Measurements from ENCODE around the gene PRKAR1B.

Gene PRKAR1B

DNA sequence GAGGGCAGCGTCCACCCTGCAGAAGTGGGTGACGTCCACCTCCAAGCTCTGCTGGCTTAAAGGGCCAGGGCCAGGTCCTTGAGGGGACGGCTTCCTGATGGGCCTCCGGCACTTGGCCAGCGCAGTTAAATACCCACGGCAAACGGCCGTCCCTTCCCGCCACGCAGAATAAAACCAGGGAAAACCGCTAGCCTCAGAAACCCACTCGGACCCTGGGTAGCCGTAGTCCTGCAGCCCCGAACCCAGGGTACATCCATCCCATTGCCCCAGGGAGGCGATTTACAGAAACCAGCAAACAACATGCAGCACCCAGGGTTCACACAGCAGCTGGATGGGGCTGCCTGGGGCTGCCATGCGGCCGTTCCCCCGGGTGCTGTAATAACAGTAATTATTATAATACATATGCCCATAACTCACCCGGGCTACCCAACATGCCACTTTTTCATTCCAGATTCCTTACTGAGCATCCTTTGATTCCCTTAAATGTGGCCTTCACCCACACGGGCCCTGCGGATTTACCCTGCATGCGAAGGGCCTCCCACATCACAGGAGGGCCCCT is 126.0 kb downstream of the PRKAR1B start:
- no peak for DNase-seq

DNA sequence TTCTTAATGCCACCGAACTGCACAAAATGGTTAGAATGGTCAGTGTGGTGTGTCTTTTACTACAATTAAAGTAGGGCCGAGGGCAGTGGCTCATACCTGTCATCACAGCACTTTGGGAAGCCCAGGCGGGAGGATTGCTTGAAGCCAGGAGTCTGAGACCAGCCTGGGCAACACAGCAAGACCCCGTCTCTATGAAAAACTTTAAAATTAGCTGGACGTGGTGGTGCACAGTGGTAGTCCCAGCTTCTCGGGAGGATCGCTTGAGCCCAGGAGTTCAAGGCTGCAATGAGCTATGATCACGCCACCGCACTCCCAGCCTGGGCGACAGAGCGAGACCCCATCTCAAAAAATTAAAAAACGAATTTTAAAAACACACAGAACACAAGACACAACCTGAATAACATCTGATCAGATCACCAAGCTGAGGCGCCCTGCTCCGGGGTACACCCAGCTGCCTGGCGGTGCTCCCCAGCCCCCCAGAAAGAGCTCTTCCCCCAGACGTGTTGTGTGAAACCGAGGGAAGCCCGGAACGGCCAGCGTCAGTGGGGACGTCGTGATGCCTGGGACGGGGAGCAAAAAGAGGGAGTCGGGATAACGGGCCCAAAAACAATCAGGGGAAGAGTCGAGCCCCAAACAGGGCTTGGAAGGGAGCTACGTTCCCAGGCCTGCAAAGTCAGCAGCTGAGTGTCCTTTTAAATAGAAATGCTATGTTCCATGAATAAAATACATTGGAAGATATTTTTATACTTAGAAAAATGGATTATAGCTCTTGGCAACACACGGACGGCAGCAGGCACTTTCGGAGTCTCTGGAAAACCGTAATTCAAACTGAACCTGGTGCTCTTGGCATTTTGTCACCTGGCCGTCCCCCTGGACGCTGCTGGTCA is 126.7 kb downstream of the PRKAR1B start:
- no peak for DNase-seq

DNA sequence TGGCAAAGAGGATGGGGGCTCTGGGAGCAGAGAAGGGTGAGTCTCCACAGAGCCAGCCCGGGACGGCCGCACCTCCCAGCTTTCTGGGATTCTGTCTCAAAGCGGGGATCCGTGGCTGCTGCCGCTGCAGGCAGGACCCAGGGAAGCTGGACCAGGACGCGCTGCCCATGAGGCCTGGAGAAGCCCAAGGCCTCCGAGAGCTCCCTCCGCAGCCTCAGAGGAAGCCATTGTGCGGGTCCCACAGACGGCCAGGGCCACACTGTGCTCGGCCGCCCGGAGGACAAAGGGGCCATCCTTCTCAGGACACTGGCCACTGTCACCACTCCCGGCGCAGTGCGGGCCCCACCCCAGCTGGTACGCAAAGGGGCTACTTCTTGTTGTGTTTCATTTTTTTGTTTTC is 128.2 kb downstream of the PRKAR1B start:
- DNase-seq: no peak

DNA sequence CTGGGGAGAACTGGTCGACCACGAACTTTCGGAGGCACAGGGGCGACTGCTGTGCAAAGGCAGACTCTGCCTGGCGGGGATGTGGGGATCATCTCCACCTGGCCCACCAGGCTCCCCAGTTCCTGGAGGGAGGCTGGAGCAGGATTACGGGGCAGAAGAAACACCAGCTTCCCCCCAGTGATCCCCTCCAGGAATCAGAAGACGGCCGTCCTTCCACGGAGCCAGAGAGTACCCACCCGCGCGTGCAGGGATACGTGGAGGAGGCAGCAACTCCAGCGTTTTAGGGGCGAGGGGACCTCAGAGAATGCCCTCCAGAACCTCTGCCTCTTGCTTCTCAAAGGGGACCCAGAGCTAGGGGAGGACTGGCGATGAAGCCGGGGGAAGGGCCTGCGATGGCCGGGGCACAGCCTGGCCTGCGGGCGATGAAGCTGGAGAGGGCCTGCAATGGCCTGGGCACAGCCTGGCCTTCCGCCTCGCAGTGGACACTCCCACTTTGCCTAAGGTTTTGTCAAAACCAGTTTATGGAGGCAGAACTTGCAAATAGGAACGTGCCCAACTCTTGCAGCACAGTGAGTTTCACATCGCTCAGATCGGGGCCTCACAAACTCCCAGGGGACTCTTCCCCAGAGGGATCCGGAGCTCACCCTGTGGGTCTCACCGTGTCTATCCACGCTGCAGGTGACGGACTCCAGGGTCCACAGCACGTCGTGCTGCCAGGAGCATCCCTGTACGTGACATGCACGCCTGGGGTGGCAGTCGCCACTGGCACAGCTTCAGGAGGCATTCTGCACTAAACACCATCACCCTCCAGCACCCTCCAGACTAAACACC is 129.5 kb downstream of the PRKAR1B start:
- no peak for DNase-seq

DNA sequence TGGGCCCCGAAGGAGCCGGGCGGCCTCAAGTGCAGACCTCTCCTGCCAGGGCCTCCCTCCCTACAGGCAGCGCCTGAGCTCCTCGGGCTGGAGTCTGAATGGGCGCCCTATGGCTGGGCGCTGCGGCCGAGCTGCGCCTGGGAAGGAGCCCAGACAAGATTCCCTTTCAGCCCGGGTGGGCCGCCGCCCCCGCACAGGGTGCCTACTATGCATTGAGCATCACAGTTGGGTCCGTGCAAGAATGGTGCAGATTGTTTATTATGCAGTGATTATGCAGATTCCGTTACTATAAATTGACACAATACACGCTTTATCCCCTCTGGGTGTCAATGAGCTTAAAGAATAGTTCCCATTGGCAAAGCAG is 130.3 kb downstream of the PRKAR1B start:
- no peak for DNase-seq

DNA sequence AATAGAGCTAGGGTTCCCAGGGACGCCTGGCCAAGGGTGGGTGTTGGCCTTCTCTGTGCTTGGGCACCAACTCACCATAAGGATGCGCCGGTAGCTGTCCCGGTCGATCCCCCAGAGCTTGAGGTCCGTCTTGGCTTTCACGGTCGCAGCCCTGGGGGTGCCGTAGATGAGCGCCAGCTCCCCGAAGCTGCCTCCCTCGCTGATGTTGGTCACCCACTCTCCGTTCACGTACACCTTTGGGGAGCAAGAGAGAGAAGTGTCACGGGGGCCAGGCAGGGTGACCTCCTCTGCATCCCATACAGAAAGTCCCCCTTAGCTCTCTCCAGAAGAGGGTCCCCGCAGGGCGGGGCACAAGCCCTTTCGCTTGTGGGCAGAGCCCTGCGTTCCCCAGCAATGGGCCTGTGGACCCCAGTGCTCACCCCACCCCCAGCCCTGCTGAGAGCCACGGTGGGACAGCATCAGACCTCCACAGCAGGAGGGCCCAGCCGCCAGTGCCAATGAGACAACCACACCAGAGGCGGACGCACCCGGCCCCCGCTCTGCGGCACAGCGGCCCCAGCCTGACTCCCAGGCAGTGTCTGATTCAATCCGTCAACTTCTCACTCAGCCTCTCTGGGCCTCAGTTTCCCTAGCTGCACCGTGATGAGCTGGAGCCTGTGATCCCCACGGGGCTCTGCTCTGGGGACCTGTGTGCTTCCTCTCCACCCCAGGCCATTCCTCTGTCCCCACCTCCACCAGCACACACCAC is 130.8 kb downstream of the PRKAR1B start:
- DNase-seq: no peak

DNA sequence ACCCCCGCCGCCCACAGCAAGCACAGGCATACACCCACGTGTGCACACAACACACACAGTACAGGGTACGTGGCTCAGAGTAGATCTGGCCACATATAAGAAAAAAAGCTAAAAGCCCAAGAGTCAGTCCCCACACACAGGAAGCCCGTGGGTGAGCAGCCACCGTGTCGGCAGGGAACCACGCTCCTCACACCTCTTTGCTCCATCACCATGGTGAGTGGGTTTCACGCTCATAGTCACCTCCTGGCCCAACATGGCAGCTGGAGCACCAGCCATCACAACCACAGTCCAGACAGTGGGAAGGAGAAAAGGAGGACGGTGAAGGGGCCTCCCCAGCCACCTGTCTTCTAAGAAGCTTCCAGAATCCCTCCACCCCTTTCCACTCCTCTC is 131.5 kb downstream of the PRKAR1B start:
- DNase-seq: no peak

DNA sequence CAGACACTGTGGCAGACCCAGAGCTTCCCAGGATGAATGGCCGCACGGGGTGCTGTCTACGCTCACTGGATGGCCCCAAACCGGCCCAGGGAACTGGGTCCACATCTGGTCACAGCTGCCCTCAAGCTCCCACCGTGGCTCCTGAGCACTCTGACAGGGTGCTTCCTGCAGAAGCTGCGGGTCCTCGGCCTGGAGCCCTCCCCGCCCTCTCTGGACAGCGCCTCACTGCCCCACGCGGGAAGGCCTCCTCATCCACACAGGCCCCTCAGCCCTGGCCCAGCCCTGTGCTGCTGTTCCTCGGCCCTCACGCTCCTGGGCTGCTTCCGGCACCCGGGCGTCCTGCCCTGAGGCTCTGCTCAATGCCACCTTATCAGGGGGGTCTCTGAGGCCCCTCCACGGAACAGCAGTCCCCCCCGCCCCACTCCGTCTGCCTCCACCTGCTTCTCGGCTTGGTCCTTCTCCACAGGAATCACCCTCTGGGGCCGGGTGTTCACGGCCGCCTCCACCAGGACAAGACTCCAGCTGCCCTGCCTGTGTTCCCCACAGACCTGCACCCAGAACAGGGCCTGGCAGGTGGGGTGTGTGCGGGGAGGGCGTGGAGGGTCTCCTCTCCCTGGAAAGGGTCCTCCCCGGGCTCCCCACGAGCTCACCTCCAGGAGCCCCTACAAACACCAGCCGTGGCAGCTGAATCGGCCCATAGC is 132.0 kb downstream of the PRKAR1B start:
- no peak for DNase-seq

DNA sequence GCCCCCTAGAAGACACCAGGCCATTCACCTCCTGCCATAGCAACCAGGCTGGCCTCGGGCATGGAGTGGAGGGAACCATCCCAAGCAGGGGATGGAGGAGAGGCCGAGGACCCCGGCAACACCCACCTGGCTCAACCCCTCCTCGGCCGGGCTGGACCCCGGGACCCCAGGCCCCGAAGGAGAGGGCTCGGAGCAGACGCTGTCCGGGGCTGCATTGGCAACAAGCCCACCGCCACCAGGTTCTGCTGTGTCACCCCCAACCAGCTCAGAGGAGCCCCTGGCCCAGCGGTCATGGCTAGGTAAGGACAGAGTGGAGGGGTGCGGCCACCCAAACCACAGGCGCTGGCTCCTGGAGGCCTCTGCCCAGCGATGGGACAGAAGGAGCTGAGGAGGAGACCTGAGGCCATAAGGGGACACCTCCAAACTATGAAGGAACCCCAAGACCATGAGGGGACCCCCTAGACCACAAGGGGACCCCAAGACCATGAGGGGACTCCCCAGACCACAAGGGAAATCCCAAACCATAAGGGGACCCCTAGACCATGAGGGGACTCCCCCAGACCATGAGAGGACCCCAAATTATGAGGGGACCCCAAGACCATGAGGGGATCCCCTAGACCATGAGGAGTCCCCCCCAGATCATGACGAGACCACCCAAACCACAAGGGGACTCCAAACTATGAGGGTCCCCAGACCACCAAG is 132.7 kb downstream of the PRKAR1B start:
- DNase-seq: no peak

DNA sequence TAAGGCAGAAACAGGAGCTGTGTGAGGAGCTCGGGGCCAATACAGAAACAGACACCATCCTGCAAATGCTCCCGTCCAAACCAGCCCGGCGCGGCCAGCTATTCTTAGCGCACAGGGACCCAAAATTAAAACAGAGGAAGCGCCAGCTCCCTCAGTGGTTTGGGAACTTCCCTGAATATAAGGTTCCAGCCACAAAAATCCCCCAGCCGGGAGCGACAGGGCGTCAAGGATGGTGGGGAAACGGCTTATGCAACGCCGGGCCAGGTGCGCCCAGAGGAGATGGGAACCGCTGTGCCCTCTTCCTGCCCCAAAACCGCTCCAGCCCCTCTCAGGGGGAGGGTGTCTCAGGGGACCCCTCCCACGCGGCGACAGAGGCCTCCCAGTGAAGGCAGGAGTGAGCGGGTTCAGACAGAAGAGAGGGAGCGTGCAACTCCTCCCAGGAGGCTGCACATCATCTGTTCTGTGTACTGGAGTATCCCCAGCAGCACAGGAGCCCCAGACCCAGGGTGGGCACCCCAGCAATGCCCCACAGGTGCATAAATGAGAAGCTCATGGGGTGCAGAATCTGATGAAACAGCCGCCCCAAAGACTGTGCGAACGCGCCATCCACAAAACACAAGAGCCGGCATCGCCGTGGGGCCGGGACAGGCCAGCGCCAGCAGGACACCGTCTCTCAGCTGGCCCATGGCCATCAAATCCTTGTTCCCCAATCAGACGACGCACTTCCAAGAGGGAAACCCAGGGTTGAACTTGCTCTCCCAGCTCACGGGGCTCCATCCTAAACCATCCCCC is 133.6 kb downstream of the PRKAR1B start:
- DNase-seq: no peak

DNA sequence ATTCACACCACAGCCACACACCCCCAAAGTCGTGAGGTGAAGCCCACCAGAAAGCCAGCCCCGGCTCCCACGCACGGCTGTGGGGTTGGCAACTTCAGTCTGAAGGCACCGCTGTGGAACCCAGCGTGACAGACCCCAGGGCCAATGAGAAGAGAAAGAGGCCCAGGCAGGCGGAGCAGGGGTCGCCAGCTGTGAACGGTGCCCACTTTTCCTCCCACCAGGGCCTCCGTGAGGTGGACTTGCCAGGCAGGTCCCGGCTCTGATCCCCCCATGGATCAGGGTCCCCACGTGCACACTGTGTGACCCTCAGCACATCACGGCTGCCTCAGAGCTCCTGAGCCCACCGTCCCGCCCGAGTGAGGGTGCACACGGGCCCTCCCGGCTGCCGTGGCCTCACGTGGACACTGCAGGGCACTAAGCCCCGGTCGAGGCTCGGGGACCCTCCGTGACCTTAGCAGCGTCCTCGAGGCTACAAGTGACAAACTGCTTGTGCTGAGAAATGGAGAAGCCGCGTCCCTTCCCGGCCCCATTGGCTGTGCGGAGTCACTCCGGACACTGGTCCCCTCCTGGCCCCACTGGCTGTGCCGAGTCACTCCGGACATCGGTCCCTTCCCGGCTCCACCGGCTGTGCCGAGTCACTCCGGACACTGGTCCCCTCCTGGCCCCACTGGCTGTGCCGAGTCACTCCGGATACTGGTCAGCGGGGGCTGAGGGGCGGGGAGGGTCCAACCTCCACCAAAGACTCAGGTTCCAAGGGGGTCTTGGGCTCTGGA is 135.0 kb downstream of the PRKAR1B start:
- no peak for DNase-seq

DNA sequence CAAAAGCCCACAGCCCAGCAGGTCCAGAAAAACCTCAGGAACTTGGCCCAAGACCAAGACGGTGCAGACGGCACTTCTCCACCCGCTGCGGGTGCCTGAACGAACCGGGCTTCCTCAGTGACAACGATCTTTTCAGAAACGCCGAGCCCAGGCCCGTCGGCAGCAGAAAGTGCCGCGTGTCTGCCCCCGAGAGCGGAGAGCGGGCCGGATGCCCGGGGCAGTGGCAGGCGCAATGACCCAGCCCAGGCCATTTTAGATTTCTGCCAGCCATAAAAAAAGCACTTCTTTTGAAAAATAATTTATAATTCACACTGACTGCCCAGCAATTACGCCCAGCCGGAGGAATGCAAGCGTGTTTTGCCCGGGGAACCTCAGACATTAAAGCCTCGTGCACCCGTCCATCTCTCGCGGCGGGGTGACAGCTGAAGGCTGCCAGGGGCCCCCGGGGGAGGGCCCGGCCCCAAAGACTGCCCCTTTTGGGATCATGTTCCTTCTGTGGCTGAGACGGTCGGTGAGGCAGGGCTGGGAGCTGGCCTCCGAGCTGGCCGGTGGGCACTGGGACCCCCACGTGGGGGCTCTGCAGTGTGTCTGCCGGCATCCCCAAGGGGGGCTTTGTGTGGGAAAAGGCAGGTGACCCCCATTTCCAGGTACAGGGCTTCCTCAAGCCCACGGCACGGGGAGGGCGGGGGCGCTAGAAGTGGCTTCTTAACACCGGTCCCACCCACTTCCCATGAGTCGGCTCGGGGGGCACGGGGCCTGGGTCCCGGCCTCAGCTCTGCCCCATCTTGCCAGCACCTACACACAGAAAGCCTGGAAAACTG is 136.1 kb downstream of the PRKAR1B start:
- DNase-seq: no peak

DNA sequence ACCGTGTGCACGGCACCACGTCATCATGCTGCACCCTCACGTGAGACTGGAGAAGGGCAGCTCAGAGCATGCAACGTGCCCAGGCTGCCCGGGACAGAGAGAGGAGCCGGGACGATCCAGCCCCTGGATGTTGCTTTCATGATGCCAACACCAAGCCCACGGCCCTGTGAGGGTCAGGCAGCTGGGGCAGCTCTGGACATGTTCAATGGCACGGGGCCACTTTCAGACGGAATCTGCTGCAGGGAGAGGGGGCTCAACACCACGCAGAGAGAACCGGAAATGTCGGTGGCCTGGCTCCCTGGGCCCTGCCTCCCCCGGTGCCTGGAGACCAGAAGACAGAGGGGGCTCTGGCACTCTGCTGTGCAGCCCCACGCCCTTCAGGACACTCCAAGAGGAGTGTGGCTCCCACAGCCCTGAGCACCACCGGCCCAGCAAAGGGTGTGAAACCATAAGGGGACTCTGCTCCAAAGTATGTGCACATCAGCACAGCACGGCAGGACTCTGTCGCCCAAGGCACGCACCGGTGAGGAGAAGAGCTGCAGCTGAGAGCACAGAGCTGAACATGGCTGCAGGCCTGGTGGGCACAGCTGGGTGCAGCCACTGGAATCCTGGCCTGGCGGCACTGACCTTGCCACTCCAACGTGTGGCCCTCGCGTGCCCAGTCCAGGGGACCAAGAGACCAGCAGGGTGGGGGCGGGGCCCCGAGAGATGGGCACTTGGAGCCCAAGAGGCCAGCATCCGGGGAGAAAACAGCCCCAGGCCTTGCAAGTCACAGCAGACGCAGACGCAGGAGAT is 137.1 kb downstream of the PRKAR1B start:
- no peak for DNase-seq

DNA sequence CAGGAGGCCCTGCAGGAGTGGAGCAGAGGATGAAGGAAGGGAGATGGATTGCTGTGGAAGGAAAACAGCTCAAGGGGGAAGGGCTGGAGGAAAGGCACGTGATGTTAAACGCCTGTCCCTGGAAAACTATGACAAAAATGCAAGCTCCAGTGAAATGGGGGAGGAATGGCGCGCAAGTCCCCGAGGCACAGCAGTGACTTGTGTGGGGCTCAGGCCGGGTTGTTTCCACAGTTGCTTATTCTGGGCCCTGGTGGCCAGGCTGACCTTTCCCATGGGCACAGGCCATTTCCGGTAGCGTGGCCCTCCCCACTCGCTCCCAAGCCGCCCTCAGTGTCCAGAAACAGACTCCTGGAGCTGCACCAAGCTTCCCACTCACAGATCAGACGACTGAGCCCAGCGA is 139.3 kb downstream of the PRKAR1B start:
- DNase-seq: no peak

DNA sequence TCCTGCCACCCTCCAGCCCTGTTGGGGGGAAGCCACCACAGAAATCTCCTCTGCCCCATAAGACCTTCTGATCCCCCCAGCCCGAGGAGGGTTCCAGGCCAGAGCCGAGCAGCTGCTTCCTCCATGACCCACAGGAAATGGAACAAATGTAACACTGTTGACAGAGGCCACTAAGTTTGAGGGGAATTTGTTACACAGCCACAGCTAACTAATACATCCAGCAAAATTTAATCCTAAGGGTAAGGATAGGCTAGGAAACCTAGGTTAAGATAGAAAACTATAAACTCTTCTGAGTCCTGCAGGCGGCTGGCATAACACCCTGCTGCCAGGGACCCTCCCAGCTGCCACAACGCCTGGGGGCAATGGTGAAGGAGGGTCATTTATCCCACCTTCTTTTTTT is 140.6 kb downstream of the PRKAR1B start:
- DNase-seq: no peak

DNA sequence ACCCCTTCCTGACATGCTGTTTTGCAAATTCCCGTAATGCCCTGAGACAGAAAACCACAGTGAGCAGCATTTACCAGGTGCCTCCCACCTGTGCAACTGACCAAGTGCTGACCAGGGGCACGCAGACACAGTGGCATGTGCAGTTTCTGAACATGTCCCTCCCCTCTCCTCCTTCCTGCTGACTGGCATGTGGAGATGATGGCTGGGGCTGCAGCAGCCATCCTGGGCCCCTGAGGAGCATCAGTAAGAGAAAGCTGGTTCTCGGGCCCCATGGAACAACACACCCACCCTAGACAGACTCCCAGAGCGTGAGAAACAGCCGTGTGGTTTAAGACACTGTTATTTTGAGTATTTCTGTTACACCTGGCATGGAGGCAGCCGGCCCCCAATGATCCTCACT is 141.2 kb downstream of the PRKAR1B start:
- DNase-seq: no peak

DNA sequence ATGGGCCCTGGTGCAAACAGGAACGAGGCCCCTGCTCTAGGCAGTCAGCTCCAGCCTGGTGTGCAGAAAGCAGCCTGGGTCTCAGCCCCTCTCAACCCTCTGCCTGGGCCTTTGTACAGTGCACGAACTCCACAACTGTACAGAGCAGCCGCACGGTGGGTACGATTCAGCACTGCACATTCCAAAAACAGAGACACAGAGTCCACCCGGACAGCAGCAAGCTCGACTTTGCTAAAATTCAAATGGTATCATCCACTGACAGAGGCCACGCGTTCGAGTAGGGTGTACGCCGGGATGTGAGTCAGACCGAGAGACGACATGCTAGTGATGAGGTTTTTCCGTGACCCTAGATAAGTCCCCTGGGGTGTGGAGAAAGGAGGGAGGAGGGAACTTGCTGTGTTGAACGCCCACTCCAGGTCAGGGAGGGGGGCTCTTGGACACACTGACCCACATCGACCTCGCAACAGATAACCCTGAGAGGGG is 141.8 kb downstream of the PRKAR1B start:
- no peak for DNase-seq

DNA sequence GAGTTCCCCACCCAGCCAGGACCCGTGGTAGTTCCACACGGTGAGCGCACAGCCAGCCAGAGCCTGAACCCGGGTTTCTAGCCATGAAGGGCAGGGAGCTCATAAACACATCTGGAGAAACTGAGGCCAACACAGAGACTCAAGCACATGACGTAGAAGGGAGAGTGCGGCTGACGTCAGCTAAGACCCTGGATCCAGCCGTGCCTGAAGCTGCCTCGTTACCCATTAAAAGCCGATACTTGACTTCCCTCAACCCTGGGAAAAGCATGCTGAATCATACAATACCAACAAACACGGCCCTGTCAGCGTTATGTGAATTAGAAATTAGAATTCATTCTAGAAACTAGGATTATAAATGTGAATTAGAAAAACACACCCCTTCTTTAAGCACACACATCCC is 142.3 kb downstream of the PRKAR1B start:
- DNase-seq: no peak
